Measurements from ENCODE around the gene LDLRAD2.

The LDLRAD2 gene

DNA sequence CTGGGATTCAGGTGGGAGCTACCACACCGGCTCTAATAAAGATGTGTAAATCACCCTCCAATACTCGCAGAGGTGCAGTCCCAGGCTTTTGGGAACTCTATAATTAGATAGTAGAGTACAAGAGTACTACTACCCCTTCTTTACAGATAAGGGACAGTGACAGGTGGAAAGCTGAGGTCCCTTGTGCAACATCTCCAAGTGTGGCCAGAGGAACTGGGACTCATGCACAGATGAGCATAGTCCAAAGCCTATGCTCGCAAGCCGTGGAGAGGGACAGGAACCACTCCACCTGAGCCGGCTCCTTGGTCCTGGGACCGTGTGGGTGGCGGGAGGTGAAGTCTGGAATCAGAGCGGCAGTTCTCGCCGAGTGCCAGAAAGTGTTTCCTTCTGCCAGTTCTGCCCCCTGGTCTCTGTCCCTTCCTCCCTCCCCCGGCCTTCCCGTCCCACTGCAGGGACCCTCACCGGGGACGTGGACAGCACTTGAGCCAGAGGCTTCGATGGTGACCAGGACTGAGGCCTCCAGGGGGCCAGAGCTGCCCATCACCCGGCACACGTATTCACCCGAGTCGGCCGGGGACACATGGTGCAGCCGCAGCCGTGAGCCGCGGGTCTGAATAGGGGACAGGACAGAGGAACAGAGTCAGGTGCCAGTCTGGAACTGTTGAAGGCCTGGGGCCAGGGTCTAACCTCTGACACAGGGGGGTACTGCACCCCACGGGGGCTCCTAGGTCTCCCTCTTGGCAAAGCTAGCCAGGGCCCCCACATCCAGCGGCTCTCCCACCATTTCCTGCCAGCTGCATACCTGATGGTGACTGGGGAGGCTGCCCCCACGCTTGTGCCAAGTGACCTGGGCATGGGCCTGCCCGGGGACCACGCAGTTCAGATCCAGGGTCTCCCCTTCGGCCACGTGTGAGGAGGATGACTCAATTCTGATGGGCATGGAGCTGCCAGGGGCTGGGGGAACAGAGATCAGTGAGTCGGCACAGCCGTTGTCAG is 33.9 kb downstream of the LDLRAD2 start:
- DNase-seq, result no peak

DNA sequence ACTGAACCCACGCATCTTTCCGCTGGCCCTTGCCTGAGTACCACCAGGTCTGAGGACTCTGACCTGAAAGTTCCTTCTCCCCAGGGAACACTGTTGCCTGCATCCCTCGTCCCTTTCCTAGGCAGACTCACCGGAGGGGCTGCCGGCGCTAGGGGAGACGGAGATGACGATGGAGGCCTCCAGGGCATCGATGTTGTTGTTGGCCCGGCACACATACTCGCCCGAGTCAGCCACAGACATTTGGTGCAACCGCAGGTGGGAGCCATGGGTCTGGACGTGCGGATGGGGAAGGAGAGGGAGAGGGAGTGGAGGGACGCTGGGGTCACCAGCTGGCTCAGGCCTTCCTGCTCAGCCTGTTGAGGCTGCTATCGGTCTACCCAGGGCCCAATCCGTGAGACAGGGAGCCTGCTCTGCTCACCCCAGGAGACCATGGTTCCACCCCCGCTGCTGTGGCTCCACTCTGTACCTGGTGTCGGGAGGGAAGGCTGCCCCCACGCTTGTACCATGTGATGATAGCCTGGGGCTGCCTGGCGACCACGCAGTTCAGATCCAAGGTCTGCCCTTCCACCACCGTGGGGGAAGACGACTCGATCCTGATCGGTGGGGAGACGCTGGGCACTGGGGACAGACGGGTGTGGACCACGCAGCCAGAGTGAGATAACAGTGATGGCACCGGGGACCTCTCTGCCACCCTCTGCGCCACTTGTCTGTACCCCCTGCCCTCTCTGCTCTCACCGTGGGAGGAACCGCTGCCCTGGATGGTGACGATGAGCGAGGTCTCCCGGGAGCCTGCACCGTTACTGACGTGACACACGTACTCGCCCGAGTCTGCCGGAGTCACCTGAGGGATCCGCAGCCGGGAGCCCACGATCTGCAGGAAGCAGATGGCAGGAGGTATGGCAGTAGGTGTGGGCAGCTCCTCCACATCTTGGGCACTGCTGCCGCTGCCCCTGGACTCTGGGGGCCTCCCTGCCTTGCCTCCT is 35.4 kb downstream of the LDLRAD2 start:
- no peak for DNase-seq

DNA sequence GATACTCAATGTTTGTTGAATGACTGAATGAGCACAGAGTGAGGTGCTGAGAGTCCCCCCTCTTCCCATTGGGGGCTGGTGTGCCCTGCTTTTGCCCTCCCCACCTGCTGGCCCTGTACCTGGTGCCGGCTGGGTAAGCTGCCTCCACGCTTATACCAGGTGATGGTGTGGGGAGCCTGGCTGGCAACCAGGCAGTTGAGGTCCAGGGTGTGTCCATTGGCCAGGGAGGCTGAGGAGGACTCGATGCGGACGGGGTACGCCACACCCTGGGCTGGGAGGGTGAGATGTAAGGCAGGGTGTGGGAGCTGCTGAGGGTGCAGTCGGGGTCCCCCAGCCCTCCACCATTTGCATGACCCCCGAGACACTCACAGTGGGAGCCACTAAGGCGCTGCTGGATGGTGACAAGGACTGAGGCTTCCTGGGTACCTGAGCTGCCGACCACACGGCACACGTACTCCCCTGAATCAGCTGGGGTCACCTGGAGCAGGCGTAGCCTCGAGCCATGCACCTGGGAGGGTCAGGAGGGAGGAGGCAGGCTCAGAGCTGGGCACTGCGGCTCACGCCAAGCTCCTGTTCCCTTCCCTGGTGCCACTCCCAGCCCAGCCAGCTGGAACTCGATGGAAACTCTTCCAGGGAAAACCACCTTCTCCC is 36.6 kb downstream of the LDLRAD2 start:
- DNase-seq, result no peak

DNA sequence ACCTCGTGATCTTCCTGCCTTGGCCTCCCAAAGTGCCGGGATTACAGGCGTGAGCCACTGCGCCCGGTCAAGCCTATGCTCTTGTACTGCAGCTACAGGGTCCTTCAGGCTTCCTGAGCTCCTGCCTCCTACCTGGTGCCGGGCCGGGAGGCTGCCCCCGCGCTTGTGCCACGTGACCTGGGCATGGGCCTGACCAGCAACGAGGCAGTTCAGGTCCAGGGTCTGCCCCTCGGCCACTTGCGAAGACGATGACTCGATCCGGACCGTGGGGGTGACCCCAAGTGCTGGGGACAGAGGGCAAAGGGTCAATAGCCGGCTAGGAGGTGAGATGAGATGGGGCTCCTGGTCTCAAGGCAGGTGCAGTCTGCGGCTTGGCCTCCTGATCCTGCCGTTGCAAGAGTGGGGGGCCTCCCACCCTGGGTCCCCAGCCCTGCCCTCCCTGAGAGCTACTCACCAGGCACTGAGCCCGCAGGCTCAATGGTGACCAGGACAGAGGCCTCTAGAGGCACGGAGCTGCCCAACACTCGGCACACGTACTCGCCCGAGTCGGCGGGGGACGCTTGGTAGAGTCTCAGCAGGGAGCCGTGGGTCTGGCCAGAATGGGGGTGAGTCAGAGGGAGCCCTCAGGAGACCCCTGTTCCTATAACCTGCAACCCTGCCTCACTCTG is 38.0 kb downstream of the LDLRAD2 start:
- DNase-seq, result no peak

DNA sequence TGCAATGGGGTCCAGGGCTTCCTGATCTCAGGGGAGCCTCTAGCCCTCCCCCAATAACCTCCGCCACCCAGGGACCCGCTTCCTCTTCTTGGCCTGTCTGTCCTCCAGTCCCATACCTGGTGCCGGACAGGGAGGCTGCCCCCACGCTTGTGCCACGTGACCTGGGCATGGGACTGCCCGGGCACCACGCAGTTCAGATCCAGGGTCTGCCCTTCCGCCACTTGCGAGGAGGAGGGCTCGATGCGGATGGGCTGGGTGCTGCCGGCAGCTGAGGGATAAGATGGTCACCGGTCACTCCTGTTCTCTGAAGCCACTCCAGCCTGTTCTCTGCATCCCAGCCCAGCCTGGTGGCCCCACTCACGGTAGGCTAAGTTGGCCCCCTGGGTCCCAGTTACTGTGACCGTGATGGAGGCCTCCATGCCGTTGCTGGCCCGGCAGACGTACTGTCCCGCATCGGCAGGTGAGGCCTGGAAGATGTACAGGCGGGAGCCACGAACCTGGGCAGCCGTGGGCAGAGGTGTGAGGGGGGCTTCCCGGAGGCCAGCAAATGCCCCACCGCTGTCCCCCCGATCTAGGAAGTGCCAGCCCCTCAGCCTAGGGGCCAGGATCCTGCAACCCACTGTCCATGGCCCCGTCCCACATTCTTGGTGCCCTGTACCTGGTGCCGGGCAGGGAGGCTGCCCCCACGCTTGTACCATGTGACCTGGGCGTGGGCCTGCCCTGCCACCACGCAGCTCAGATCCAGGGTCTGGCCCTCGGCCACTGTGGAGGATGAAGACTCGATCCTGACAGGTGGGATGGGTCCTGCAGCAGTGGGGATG is 39.6 kb downstream of the LDLRAD2 start:
- no peak for DNase-seq

DNA sequence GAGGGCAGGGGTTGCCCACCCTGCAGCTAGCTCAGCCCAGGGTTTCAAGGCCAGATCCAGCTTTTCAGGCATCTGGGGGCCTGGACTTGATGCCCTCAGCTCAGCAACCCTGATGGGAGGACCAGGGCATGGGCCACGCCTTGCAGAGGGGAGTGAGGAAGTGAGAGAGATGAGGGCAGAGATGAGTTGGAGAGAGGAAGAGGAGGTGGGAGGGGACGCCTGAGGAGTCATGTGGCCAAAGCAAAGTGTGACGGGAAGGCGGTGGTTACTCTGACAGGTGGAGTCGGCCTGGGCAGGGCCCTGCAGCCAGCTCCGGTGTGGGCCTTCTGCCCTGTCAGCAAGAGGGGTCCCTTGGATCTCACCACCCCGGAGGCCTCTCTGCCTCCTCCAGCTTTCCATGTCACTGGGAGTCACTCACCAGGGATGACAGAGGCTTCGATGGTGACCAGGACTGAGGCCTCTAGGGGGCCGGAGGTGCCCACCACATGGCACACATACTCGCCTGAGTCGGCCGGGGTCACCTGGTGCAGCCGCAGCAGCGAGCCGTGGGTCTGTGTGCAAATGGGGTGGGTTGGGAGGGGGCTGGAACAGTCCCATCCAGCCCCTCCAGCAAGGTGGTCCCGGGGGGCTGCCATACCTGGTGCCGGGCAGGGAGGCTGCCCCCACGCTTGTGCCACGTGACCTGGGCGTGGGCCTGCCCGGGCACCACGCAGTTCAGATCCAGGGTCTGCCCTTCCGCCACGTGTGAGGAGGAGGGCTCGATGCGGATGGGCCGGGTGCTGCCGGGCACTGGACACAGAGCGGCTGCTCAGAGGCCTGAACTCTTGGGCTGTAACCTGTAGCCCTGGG is 40.4 kb downstream of the LDLRAD2 start:
- DNase-seq, result no peak

DNA sequence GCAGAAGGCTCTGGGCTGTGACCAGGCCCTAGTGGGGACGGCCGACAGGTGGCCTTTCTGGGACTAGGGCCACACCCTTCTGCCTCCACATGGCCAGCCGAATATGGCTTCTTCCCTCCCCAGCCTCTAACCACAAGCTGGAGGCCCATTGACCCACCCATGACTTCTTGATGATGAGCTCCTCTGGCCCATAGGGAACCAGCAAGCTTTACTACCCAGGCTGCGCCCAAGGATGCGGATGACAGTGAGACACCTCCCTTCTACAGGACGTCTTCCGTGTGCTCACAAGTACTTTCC is 41.0 kb downstream of the LDLRAD2 start:
- no peak for DNase-seq

DNA sequence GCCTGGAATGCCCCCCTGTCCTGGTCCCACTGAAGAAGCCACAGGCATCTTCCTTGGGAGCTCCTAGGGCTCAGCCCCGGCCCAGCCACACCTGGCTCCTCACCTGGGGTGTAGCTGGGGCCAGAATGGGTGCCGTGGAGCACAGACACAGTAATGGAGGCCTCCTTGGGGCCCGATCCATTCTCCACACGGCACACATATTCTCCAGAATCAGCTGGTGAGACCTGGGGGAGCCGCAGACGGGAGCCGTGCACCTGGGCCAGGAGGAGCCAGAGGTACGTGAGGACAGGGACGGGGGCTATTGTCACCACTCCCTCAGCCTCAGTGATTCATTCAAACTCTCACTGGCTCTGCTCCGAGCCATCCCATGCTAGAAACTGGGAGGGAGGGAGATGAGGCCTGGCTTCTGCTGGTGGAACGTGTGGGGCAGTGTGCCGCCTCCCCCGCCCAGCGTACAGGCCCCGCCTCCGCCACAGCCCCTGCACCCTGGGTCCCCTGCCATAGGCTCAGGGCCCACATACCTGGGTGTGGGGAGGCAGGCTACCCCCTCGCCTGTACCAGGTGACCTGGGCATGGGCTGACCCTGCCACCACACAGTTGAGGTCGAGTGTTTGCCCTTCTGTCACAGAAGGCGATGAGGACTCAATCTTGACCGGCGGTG is 42.2 kb downstream of the LDLRAD2 start:
- no peak for DNase-seq

DNA sequence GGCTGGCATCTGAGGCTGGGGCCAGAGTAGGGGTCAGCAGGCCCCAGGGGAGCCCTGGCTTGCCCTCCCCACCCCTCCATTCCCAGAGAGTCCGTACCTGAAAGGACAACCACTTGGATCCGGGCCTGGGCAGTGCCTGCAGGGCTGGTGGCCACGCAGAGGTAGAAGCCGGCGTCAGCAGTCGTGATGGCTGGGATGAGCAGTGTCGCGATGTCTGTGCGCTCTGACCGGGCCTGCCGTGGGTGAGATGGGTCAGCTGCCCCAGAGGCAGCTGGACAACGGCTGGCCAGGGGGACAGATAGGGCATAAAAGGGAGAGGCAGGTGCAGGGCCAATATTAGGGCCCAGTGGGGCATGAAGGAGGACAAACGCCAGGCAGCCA is 42.7 kb downstream of the LDLRAD2 start:
- no peak for DNase-seq

DNA sequence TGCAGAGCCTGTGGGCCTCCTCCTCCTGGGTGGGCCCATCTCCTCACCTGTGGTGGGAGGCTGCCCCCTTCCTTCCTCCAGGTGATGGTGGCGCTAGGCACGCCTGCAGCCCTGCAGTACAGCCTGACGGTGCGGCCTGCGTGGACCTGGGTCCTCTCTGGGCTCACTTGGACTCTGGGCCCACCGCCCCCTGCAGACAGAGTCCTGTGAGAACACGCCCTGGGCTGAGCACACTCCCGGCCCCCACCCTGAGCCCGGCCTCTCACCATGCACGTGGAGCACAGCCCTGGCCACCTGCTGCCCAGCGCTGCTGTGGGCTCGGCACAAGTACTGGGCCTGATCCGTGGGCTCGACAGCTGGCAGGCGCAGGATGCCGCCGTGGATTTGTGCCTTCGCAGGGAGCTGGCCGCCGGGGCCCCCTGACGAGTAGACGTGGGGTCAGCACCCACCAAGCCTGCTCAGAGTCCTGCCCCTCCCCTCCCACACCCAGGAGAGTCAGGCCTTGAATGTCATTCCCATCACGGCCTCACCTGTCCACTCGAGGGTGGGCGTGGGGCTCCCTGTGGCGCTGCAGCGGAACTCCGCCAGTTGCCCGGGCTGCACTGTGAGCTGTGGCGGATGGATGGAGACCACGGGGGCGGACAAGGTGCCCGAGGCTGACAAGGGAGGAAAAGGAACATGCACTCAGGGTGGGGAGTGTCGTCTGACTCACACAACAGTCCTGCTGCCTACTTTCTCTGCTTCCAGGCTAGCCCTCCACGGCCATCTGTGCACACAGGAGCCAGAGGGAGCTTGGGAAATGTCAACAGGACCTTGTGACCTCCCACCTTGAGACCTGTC is 43.4 kb downstream of the LDLRAD2 start:
- no peak for DNase-seq

DNA sequence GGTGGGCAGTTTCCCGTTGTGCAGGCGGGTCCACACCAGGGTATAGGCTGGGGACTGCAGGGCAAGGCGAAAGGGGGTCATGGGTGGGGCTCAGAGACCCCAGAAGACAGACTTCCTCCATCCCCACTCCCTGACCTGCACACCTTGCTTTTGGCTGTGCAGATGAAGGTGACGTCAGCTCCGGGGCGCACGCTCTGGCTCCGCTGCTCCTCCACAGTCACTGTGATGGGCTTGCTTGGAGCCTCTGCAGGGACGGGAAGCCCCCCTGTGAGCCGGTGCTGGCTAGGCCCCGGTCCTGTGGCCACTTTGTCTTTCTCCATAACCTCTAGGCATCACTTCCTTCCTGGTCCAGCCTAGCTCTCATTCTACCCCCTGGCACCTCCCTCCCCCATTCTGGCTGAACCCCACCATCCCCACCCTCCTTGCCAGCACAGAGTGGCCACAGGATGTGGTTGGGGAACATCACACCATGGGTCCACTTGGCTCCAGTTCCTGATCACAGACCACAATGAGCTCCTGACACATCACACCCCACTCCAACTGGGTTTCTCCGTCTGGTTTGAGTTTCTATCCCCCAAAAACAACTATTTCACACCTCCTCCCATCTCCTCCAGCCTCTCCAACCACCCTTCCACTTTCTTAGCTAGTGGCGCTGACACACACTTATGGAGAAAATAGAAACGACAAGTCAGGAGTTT is 45.2 kb downstream of the LDLRAD2 start:
- DNase-seq, result no peak

DNA sequence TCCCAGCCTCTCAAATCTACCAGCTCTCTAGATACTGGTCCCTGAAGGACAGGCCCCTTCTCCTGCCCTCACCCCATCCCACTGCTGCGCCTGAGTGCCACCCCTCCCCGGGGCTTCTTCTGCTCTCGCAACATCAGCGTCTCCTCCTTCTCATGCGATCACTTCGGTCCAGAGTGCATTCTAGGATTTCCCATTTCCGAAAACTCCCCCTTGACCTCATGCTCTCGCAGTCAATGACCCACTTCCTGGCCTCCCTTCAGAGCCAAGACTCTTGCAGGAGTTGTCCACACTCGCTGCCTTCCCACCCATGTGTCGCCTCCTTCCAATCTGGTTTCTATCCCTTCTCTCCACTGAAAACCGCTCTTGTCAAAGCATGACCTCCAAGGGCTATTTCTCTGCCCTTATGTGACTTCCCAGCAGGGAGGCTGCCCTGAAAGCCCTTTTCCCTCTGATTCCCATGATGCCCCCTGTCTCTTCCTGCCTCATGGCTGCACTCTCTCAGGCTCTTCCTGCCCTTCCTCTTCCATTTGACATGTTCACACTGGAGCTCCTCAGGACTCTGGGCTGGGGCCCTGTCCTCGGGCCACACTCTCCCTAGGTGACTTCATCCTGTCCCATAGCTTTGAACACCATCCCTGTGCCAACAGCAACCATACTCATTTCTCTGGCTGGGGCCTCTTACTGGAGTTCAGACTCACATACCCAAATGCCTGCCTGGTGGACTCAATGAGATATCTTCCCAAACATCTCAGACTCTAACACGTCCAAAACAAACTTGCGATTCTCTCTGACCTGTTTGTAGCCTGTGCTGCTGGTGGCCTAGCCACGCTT is 46.0 kb downstream of the LDLRAD2 start:
- no peak for DNase-seq

DNA sequence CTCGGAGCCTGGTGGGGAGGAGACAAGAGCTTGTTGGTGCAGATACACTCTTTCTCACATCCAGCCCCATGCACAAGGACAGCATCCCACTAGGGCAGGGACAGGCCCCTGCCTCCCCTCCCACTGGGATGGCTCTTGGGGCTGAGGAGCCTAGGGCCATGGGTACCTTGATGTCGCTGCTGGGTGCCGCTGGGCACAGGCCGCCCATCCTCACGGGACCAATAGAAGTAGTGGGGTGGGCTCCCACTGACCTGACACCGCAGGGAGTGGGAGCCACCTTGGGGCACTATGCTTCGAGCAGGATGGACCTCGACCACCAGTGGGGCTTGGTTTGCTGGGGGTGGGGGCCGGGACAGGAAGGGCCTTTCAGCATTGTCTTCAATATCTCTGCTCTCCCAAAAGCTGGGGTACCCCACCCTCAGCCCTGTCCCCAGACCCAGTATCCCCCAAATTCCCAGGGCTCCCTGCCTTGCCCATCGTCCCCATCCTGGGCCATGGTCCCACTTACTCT is 47.7 kb downstream of the LDLRAD2 start:
- DNase-seq, result no peak

DNA sequence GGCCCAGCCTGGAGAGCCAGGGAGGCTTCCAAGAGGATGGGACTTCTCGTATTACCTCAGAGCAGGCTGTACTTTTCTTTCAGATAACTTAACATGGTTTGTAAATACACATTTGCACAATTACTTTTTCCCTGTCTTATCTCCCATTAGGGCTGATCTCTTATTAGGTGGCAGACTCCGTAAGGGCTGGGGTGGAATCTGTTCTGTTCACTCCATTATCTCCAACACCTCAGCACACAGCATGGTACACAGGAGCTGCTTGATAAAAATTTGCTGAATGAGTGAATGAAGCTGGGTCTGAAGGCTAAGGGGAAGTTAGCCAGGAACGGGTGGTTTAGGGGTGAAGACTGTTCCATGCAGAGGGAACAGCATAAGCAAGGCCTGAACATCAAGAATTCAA is 48.9 kb downstream of the LDLRAD2 start:
- DNase-seq, result no peak

DNA sequence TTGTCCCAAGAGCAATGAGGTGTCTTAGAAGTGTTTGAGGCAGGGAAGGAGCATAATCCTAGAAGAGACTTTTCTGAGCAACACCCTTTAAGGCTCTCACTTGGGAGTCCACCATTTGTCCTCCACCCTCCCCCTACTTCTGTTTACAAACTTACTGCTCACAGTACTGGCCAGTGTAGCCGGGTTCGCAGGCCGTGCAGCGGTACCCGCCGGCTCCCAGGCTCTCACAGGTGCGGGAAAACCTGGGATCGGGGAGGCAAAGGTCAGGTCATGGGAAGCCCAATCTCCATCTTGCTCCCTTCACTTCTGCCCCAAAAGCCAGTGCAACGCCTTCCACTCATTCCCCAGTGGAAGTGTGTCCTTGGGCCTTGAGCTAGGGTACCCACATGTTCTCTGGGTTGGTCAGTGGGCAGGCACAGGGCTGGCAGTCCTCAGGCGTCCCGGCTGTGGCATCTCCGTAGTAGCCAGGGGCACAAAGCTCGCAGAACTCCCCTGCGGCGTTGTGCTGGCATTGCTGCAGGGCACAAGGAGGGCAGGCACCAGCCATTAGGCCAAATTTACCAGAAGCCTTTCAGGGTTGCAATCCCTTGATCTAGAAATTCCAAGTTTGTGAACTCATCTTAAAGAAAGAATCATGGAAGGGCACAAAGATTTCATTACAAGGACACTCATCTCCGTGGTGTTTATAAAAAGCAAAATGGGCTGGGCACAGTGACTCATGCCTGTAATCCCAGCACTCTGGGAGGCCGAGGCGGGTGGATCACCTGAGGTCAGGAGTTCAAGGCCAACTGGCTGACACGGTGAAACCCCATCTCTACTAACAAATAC is 49.8 kb downstream of the LDLRAD2 start:
- no peak for DNase-seq

DNA sequence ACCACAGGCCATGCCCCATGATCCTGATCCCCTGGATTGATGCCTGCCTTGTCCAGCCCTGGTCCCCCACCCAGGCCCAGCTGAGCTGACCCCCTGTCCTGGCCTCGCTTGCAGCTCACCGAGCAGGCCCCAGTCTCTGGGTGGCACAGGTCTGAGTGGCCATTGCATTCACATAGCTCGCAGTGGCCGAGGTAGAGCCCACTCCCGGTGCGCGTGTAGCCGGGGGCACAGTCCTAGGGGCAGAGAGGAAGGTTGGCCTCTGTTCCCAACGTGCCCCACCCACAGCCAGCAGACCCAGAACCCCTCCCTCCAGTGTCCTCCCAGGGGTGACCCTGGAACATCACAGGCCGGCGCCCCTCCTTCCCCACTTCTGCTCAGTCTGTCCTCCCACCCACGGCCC is 51.9 kb downstream of the LDLRAD2 start:
- no peak for DNase-seq

DNA sequence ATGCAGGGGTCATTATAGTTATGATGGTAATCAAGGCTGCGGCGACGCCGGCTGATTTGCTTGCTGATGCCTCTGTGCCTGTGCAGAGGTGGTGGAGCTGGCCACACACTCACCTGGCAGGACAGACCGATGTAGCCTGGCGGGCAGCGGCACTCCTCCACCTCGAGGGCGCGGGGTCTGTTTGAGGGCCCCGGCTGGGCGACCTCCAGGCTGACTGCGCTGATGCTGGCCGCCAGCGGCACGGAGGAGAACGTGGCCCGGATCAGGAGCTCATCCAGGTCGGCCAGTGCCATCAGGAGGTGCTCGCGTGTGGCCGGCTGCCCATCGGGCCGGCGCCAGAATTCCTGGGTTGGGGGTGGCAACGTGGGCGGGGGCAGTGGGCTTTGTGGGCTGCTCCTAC is 52.7 kb downstream of the LDLRAD2 start:
- DNase-seq, result no peak
